Liver (tissue), 9 donors: ENCODE results near the gene TRPM1. TPM values are rescaled to one million over a fixed set of nuclear protein-coding genes. Genes with fewer than 3 reads are reported as not detected.

Experiments used
- DNase-seq: peaks from one replicate; pipeline ENCODE4 v3.0.0-alpha.2; 2017; ENCODE audit warnings: low spot score
- H3K27ac ChIP-seq, 2 donors: one replicate each; pipeline ENCODE4 v1.7.0; 2013; ENCODE audit warnings: inconsistent platforms in 2 of 2, low read length in 2 of 2, control low read depth in 1 of 2, low read depth in 1 of 2, mild to moderate bottlenecking in 1 of 2
- H3K27me3 ChIP-seq, 4 donors: one replicate each; pipeline versions ENCODE4 v1.6.1 to v1.7.0; 2013; ENCODE audit warnings: low read length in 3 of 4, inconsistent platforms in 1 of 4, mild to moderate bottlenecking in 1 of 4, moderate library complexity in 1 of 4; ENCODE audit not compliant: control insufficient read depth in 4 of 4, insufficient read depth in 4 of 4
- H3K36me3 ChIP-seq, 4 donors: one replicate each; pipeline versions ENCODE4 v1.6.1 to v1.7.0; 2013; ENCODE audit warnings: low read length in 3 of 4, mild to moderate bottlenecking in 3 of 4, low read depth in 1 of 4, moderate library complexity in 1 of 4; ENCODE audit not compliant: control insufficient read depth in 4 of 4, insufficient read depth in 3 of 4
- H3K4me1 ChIP-seq, 4 donors: one replicate each; pipeline versions ENCODE4 v1.6.1 to v1.7.0; 2013; ENCODE audit warnings: low read length in 3 of 4, mild to moderate bottlenecking in 3 of 4, moderate library complexity in 1 of 4; ENCODE audit not compliant: control insufficient read depth in 4 of 4, insufficient read depth in 4 of 4
- H3K4me3 ChIP-seq, 3 donors: one replicate each; pipeline versions ENCODE4 v1.6.1 to v1.7.0; 2013; ENCODE audit warnings: low read length in 3 of 3, control low read depth in 1 of 3, low read depth in 1 of 3, mild to moderate bottlenecking in 1 of 3
- H3K9ac ChIP-seq, 2 donors: one replicate each; pipeline ENCODE4 v1.7.0; 2013; ENCODE audit warnings: low read length in 2 of 2, mild to moderate bottlenecking in 2 of 2, moderate library complexity in 2 of 2, control low read depth in 1 of 2, low read depth in 1 of 2
- H3K9me3 ChIP-seq, 4 donors: one replicate each; pipeline versions ENCODE4 v1.6.1 to v1.7.0; 2013; ENCODE audit warnings: low read length in 3 of 4; ENCODE audit not compliant: control insufficient read depth in 4 of 4
- FOXA1 ChIP-seq: IDR thresholded peaks from 2 replicates; pipeline ENCODE4 v1.6.1; 2016; ENCODE audit warnings: antibody characterized with exemption
- FOXA2 ChIP-seq: IDR thresholded peaks from 2 replicates; pipeline ENCODE4 v1.6.1; 2016; ENCODE audit warnings: antibody characterized with exemption
- GABPA ChIP-seq, 2 donors: IDR thresholded peaks in 1 of 2; conservative IDR thresholded peaks in 1 of 2; 2 replicates each; pipeline ENCODE4 v1.6.1; 2016; ENCODE audit warnings: antibody characterized with exemption in 2 of 2, mild to moderate bottlenecking in 1 of 2, moderate library complexity in 1 of 2
- HNF4A ChIP-seq, 2 donors: conservative IDR thresholded peaks; 2 replicates each; pipeline ENCODE4 v1.6.1; 2016; ENCODE audit warnings: antibody characterized with exemption in 2 of 2, mild to moderate bottlenecking in 2 of 2
- HNF4G ChIP-seq: IDR thresholded peaks from 2 replicates; pipeline ENCODE4 v1.6.1; 2016; ENCODE audit warnings: antibody characterized with exemption
- JUND ChIP-seq, 2 donors: IDR thresholded peaks; 2 replicates each; pipeline ENCODE4 v1.6.1; 2016; ENCODE audit warnings: antibody characterized with exemption in 2 of 2
- MAX ChIP-seq: IDR thresholded peaks from 2 replicates; pipeline ENCODE4 v1.6.1; 2016; ENCODE audit warnings: antibody characterized with exemption
- RAD21 ChIP-seq, 2 donors: IDR thresholded peaks; 2 replicates each; pipeline ENCODE4 v1.6.1; 2016; ENCODE audit warnings: antibody characterized with exemption in 2 of 2, mild to moderate bottlenecking in 2 of 2
- RXRA ChIP-seq, 2 donors: IDR thresholded peaks; 2 replicates each; pipeline ENCODE4 v1.6.1; 2017 to 2018; ENCODE audit warnings: antibody characterized with exemption in 2 of 2, mild to moderate bottlenecking in 1 of 2
- SP1 ChIP-seq: IDR thresholded peaks from 2 replicates; pipeline ENCODE4 v1.6.1; 2018; ENCODE audit warnings: antibody characterized with exemption, mild to moderate bottlenecking
- TAF1 ChIP-seq: conservative IDR thresholded peaks from 2 replicates; pipeline ENCODE4 v1.6.1; 2016; ENCODE audit warnings: antibody characterized with exemption, mild to moderate bottlenecking
- WGBS: extraction: QIAGEN DNeasy Blood & Tissue Kit; methylation state at CpG from one replicate; pipeline ENCODE4 v1.1.7; 2013; 5-methylcytosine and 5-hydroxymethylcytosine counted together
- polyA plus RNA-seq, 2 donors: library from polyadenylated mRNA; stranded (reverse) in 1 of 2; unstranded in 1 of 2; fragments of 200-250 nt in 1 of 2; fragments of >200 nt in 1 of 2; fragmentation: Nextera tagmentation in 1 of 2; extraction: Ambion mirVana in 1 of 2; gene quantifications; one replicate each; pipeline versions ENCODE4 v1.2.1 to v1.2.3, GENCODE V29; 2013 to 2015
- total RNA-seq, 2 donors: library from RNA; depleted of rRNA; stranded (reverse); fragments of >200 nt; gene quantifications; one replicate each; pipeline ENCODE4 v1.2.3, GENCODE V29; 2014
- TF ChIP-seq, protein P1 (sequence below): IDR thresholded peaks from 2 replicates; pipeline ENCODE4 v1.6.1; 2016; ENCODE audit warnings: antibody characterized with exemption, mild to moderate bottlenecking
- donor health status: healthy.
- donor health status: healthy.
- donor health status: healthy.
- donor health status: healthy.
- donor health status: healthy.

TRPM1 gene
- total and polyA plus RNA-seq, 4 donors, result not detected

GRCh38 chr15:31148297-31149087 lies 47.0 kb upstream of the TRPM1 start:
- Histone ChIP-seq H3K36me3 (no peaks in the 10 kb centered on the region), H3K9ac (no peak overlapping the region), H3K4me3 (no peak overlapping the region), H3K27me3 (no peaks in the 10 kb centered on the region), H3K9me3 (no peaks in the 10 kb centered on the region), H3K4me1 (peaks cover 6 to 49% (median 39%) of the 10 kb centered on the region in 4 donors), H3K27ac (no peak overlapping the region)
- 59% methylated on average over 13 of the region's 13 CpGs for WGBS
- no peak for DNase-seq
- no peak for TF ChIP-seq JUND (IDR thresholded peaks at IDR 0.05)
- TF ChIP-seq, protein P1, sequence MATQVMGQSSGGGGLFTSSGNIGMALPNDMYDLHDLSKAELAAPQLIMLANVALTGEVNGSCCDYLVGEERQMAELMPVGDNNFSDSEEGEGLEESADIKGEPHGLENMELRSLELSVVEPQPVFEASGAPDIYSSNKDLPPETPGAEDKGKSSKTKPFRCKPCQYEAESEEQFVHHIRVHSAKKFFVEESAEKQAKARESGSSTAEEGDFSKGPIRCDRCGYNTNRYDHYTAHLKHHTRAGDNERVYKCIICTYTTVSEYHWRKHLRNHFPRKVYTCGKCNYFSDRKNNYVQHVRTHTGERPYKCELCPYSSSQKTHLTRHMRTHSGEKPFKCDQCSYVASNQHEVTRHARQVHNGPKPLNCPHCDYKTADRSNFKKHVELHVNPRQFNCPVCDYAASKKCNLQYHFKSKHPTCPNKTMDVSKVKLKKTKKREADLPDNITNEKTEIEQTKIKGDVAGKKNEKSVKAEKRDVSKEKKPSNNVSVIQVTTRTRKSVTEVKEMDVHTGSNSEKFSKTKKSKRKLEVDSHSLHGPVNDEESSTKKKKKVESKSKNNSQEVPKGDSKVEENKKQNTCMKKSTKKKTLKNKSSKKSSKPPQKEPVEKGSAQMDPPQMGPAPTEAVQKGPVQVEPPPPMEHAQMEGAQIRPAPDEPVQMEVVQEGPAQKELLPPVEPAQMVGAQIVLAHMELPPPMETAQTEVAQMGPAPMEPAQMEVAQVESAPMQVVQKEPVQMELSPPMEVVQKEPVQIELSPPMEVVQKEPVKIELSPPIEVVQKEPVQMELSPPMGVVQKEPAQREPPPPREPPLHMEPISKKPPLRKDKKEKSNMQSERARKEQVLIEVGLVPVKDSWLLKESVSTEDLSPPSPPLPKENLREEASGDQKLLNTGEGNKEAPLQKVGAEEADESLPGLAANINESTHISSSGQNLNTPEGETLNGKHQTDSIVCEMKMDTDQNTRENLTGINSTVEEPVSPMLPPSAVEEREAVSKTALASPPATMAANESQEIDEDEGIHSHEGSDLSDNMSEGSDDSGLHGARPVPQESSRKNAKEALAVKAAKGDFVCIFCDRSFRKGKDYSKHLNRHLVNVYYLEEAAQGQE, result no peak
- TF ChIP-seq HNF4A (conservative IDR thresholded peaks at IDR 0.05), result peak; percentile 44 to 50
- TF ChIP-seq RXRA (IDR thresholded peaks at IDR 0.05), result peak in 1 of 2 donors; percentile 8
- no peak for TF ChIP-seq GABPA (IDR thresholded peaks at IDR 0.05 in 1 of 2, conservative IDR thresholded peaks at IDR 0.05 in 1 of 2)

GRCh38 chr15:31147944-31148296 lies 46.4 kb upstream of the TRPM1 start:
- whole genome bisulfite sequencing, result 83% methylated on average over 4 of the region's 4 CpGs
- H3K36me3 ChIP-seq, result no peaks in the 10 kb centered on the region
- DNase-seq, result no peak

More at GRCh38 chr15:31147944-31148296, 46.4 kb upstream of the TRPM1 start:
- H3K4me3 ChIP-seq, result no peak overlapping the region
- TF ChIP-seq MAX (no peak), FOXA1 (no peak), SP1 (no peak), HNF4G (no peak), RAD21 (IDR thresholded peaks at IDR 0.05) (no peak), FOXA2 (no peak), RXRA (IDR thresholded peaks at IDR 0.05) (no peak), TAF1 (no peak)
- TF ChIP-seq, protein P1, result no peak
- no peaks in the 10 kb centered on the region for H3K9me3 ChIP-seq
- no peak overlapping the region for H3K27ac ChIP-seq
- H3K4me1 ChIP-seq, result peaks cover 8 to 54% (median 44%) of the 10 kb centered on the region in 4 donors
- no peak overlapping the region for H3K9ac ChIP-seq
- H3K27me3 ChIP-seq, result no peaks in the 10 kb centered on the region
